PC-3 (cell line): ENCODE data around the gene ADAMTS15.

Source experiments
- EZH2 ChIP-seq: fragments of 300-600 bp; sonication (generic); IDR thresholded peaks from one replicate; pipeline ENCODE4 v1.6.1; 2017; ENCODE audit warnings: antibody characterized with exemption, mild to moderate bottlenecking, low read length; ENCODE audit not compliant: unreplicated experiment
- TF ChIP-seq, protein P1 (sequence below): fragments of 300-600 bp; sonication (generic); conservative IDR thresholded peaks from 2 replicates; pipeline ENCODE4 v1.5.1; 2017; ENCODE audit warnings: antibody characterized with exemption, low read depth, mild to moderate bottlenecking, low read length

- TF ChIP-seq, protein P1, sequence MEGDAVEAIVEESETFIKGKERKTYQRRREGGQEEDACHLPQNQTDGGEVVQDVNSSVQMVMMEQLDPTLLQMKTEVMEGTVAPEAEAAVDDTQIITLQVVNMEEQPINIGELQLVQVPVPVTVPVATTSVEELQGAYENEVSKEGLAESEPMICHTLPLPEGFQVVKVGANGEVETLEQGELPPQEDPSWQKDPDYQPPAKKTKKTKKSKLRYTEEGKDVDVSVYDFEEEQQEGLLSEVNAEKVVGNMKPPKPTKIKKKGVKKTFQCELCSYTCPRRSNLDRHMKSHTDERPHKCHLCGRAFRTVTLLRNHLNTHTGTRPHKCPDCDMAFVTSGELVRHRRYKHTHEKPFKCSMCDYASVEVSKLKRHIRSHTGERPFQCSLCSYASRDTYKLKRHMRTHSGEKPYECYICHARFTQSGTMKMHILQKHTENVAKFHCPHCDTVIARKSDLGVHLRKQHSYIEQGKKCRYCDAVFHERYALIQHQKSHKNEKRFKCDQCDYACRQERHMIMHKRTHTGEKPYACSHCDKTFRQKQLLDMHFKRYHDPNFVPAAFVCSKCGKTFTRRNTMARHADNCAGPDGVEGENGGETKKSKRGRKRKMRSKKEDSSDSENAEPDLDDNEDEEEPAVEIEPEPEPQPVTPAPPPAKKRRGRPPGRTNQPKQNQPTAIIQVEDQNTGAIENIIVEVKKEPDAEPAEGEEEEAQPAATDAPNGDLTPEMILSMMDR: no peak
- no peak for TF ChIP-seq EZH2
Measured at GRCh38 chr11:130515829-130516553, 67.5 kb downstream of the ADAMTS15 start.
